ENCODE data around the gene SLC35A1. TPM values are rescaled to one million over a fixed set of nuclear protein-coding genes. Genes with fewer than 3 reads are reported as not detected.

The SLC35A1 gene
- total and polyA plus RNA-seq, 7 donors, result 5.7 to 15.3 (median 8.7) TPM

DNA sequence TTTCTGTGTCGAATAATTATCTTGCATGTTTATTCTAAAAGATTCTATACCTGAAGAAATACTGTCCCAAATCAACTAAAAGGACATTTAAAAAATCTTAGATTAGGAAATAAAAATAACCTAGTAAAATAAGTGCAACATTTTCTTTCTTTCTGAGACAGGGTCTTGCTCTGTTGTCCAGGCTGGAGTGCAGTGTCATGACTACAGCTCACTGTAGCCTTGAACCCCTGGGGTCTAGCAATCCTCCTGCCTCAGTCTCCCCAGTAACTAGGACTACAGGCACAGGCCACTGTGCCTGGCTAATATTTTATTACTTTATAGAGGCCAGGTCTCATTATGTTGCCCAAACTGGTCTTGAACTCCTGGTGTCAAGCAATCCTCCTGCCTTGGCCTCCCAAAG lies 68.3 kb downstream of the SLC35A1 start:
- Histone ChIP-seq H3K27me3 (ENCODE audit: insufficient read depth in 3 of 3, low read length in 2 of 3) (no peaks in the 10 kb centered on the region), H3K4me1 (no peaks in the 10 kb centered on the region), H3K4me3 (no peak overlapping the region), H3K9me3 (no peaks in the 10 kb centered on the region), H3K27ac (no peak overlapping the region), H3K36me3 (ENCODE audit: insufficient read depth in 1 of 2, low read depth in 1 of 2) (peaks cover 0 to 62% of the 10 kb centered on the region in 2 donors)
- intact Hi-C loops (cut with DNase I), result no loop called here
- 90 to 99% (median 96%) methylated on average over 1 of the region's 1 CpG for WGBS, 3 donors
- ATAC-seq, result no peak
- TF ChIP-seq CTCF (IDR thresholded peaks at IDR 0.05), result no peak
- no peak for DNase-seq

- H3K27me3 ChIP-seq (ENCODE audit: insufficient read depth in 3 of 3, low read length in 2 of 3), result no peaks in the 10 kb centered on the region
- H3K36me3 ChIP-seq (ENCODE audit: insufficient read depth in 1 of 2, low read depth in 1 of 2), result peaks cover 0 to 68% of the 10 kb centered on the region in 2 donors
- H3K4me3 ChIP-seq, result no peak overlapping the region
- TF ChIP-seq CTCF (IDR thresholded peaks at IDR 0.05), result no peak
- H3K4me1 ChIP-seq, result no peaks in the 10 kb centered on the region
- DNase-seq (no peak), ATAC-seq (no peak)
- H3K9me3 ChIP-seq, result no peaks in the 10 kb centered on the region
- intact Hi-C loops (cut with DNase I), result no loop called here
- H3K27ac ChIP-seq, result no peak overlapping the region
- 62 to 66% (median 63%) methylated on average over 2 of the region's 2 CpGs for WGBS, 3 donors
Measured at GRCh38 chr6:87541744-87542143, 69.0 kb downstream of the SLC35A1 start.

GRCh38 chr6:87543696-87544473 lies 71.1 kb downstream of the SLC35A1 start:
- WGBS, 3 donors, result 89 to 93% (median 90%) methylated on average over 4 of the region's 4 CpGs
- DNase-seq (no peak), ATAC-seq (no peak)
- intact Hi-C loops (cut with DNase I), result no loop called here
- H3K36me3 ChIP-seq (ENCODE audit: insufficient read depth in 1 of 2, low read depth in 1 of 2), result peaks cover 0 to 73% of the 10 kb centered on the region in 2 donors
- no peaks in the 10 kb centered on the region for H3K9me3 ChIP-seq
- no peaks in the 10 kb centered on the region for H3K4me1 ChIP-seq
- no peak for TF ChIP-seq CTCF (IDR thresholded peaks at IDR 0.05)
- H3K27ac ChIP-seq, result no peak overlapping the region
- no peak overlapping the region for H3K4me3 ChIP-seq
- no peaks in the 10 kb centered on the region for H3K27me3 ChIP-seq (ENCODE audit: insufficient read depth in 3 of 3, low read length in 2 of 3)

DNA sequence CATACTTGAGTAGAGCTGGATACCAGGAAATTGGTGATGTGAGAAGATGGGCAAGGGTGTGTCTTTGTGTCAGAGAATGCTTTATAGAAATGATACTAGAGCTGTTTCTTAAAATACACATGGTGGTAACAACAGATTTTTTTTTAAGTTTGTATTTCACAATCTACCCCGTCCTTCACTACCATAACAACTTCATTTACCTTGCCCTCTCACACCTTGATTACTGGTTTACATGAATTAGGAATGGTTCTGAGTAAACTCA lies 71.6 kb downstream of the SLC35A1 start:
- 67 to 78% (median 67%) methylated on average over 1 of the region's 1 CpG for WGBS, 3 donors
- intact Hi-C loops (cut with DNase I), result no loop called here
- no peaks in the 10 kb centered on the region for H3K9me3 ChIP-seq
- peaks cover 0 to 73% of the 10 kb centered on the region in 2 donors for H3K36me3 ChIP-seq (ENCODE audit: insufficient read depth in 1 of 2, low read depth in 1 of 2)
- no peaks in the 10 kb centered on the region for H3K27me3 ChIP-seq (ENCODE audit: insufficient read depth in 3 of 3, low read length in 2 of 3)
- no peak for TF ChIP-seq CTCF (IDR thresholded peaks at IDR 0.05)
- H3K4me1 ChIP-seq, result no peaks in the 10 kb centered on the region
- DNase-seq, result no peak
- peak; percentile 27 to 78 (median 58) for ATAC-seq
- no peak overlapping the region for H3K27ac ChIP-seq
- H3K4me3 ChIP-seq, result no peak overlapping the region

DNA sequence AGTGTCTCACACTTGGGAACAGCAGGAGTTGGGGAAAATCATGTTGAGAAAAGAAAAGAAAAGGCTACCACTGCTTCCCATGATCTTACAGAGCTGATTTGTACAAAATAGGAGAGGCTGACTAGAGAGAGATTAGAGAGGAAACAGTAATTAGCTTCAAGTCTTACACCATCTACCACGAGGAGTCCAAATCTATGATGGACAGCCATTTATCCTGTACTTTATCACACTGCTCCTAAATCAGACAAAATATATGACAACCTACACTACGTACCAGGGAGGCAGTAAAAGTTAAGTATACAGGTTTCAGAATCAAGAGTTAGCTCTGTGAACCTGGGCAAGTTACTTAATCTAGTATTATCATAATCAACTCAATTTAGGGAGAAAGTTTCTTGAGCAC lies 79.0 kb downstream of the SLC35A1 start:
- 82 to 92% (median 85%) methylated on average over 2 of the region's 2 CpGs for WGBS, 3 donors
- no peaks in the 10 kb centered on the region for H3K9me3 ChIP-seq

More for the DNA sequence above, 79.0 kb downstream of the SLC35A1 start:
- intact Hi-C loops (cut with DNase I), result no loop called here
- no peaks in the 10 kb centered on the region for H3K27me3 ChIP-seq (ENCODE audit: insufficient read depth in 3 of 3, low read length in 2 of 3)
- no peak overlapping the region for H3K27ac ChIP-seq
- no peak for DNase-seq
- no peaks in the 10 kb centered on the region for H3K4me1 ChIP-seq
- H3K4me3 ChIP-seq, result no peak overlapping the region
- TF ChIP-seq CTCF (IDR thresholded peaks at IDR 0.05), result no peak
- H3K36me3 ChIP-seq (ENCODE audit: insufficient read depth in 1 of 2, low read depth in 1 of 2), result peaks cover 0 to 73% of the 10 kb centered on the region in 2 donors
- no peak for ATAC-seq
